ENCODE results near the gene KCNG3.

Gene KCNG3

DNA sequence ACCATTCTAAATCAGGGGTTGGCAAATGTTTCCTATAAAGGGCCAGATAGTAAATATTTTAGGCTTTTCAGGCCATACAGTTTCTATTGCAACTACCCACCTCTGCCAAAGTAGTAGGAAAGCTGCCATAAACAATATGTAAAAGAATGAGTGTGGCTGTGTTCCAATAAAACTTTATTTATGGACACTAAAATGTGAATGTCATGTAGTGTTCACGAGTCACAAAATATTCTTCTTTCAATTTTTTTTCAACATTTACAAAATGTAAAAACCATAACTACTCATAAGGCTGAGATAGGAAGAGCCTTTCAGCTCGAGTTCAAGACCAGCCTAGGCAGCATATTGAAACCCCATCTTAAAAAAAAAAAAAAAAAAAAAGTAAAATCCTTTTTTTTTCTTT, 13.4 kb downstream of the KCNG3 start:
- no peak for FAIRE-seq

DNA sequence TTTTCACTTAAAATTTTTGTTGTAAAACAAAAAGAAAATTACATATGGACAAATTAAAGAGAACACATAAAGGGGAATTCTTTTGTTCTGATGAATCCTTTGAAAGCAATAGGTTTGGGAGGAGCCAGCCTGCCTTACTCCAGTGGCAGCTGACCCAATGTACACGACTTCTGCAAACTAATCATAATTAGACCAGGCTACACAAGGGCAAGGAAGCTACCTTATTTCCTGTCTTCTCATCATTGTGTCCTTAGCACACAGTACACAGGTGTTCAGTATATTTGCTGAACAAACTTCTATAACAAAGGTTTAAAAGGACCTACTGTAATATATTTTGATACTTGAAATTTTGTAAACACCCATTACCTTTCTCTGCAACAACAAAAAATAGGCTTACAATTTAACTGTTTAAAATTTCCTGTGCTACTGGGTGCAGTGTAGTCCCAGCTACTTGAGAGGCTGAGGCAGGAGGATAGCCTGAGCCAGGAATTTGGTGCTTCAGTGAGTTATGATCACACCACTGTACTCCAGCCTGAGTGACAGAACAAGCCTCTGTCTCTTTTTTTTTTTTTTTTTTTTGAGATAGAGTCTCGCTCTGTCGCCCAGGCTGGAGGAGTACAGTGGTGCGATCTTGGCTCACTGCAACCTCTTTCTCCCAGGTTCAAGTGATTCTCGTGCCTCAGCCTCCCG, 18.9 kb downstream of the KCNG3 start:
- peak; percentile 9 for FAIRE-seq

GRCh38 chr2:42470706-42471105, 23.1 kb downstream of the KCNG3 start:
- no peak for FAIRE-seq

- peak; percentile 17 for FAIRE-seq
Observed at GRCh38 chr2:42464631-42465030, 29.2 kb downstream of the KCNG3 start.

DNA sequence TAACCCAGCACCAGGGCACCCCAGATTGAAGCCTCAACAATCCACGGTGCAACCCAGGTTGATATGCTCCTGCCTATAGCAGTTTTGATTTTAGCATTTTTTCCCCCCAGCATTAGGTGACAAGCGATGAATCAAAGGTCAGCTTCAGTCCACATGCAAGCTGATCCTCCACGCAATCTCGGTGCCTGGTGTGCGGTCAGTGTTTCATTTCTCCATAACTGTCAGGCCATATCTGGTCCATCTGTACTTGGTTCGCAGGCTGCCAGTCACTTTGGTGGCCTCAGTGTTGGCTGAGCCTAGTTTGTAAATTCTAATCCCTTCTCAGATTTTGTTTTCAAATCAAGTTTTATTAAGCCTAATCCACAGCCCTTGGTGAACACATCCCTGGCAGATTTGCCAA, 30.2 kb downstream of the KCNG3 start:
- no peak for FAIRE-seq

DNA sequence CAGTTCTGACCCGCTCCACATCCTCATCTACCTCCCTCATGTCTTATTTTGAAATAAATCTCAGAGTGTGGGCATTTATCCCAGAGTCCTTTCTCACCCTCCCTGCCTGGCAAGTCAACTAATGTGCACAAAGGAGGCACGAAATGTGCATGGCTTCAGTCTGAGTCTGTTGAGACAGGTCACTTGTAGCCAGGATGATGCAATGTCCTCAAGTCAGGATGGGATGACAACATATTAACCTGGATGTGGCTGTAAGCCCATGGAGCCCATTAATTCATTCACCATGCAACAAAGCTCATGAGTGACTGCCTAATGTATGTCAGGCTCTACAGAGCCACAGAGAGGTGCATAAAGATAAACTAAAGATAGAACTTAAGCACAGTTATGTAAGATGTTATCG, 34.5 kb downstream of the KCNG3 start:
- FAIRE-seq: no peak

DNA sequence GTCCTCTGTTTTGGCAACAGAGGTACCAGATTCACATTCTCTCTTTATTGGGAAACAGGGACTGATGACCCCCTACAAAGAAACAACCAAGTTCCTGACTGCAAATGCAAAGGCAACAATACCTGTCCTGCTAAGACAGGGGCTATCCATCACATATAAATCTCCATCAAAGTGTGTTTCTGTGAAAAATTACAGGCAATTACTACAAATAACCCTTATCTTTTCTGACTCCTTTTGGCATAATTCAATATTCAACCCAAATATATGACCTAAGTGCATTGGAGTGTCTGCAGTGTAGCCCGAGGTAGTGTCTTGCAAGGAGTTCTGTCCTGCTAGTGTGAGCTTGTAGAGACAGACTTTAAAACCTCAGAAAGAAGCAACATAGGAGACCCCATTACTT, 35.4 kb downstream of the KCNG3 start:
- no peak for FAIRE-seq

GRCh38 chr2:42457011-42457410, 36.8 kb downstream of the KCNG3 start:
- no peak for FAIRE-seq

DNA sequence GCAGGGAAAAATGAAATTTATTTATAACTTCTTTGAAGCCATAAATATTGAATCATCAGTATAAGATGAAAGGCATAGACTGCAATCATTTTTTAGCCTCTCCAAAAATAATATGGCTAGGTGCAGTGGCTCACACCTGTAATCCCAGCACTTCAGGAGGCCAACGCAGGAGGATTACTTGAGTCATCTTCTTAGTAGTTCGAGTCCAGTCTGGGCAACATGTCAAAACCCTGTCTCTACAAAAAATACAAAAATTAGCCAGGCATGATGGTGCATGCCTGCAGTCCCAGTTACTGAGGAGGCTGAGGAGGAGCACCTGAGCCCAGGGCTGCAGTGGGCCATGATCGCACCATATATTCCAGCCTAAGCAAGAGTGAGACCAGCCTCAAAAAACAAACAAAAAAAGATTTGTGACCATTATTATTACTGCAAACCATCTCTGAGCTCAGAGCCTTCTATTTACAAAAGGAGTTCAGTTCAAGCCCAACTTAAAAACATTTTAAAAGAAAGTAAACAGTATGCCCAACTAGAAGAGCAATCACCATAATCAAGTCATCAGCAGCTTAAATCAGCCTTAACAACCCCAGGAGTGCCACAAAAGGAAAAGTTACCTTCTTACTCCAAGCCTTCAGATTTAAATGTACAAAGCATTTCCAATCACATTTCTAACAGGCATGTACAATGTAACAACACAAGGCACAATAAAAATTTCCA, 37.5 kb downstream of the KCNG3 start:
- peak; percentile 88 for FAIRE-seq

GRCh38 chr2:42452545-42452944, 41.2 kb downstream of the KCNG3 start:
- FAIRE-seq: no peak

- no peak for FAIRE-seq
Observed at GRCh38 chr2:42450136-42450535, 43.6 kb downstream of the KCNG3 start.

- no peak for FAIRE-seq
Observed at GRCh38 chr2:42449163-42450087, 44.4 kb downstream of the KCNG3 start.

GRCh38 chr2:42448163-42448562, 45.6 kb downstream of the KCNG3 start:
- FAIRE-seq: no peak

DNA sequence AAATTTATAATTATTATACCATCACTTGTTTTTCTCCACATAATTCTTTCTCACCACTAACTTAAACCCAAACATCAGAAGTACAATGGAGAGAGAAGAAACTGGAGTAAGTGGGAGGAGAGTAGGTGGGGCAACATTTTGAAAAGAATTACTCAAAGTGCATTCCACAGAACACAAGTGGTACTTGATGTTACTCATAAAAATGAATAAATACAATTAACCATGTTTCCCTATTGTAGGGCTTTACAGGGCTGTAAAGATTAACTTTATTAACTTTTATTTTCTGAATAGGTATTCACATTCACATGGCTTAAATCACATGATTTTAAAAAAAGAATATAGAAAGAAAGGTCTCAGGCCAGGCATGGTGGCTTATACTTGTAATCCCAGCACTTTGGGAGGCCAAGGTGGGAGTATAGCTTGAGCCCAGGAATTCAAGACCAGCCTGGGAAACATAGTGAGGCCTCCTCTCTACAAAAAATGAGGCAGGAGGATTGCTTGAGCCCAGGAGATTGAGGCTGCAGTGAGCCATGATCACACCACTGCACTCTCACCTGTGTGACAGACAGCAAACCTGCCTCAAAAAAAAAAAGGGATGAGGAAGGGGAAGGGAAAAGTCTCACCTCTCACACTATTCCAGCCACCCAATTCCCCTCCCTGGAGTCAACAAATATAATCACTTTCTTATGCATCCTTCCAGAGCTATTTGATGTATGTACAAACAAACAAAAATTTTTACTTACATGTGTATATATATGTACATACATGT, 47.1 kb downstream of the KCNG3 start:
- no peak for FAIRE-seq

GRCh38 chr2:42443718-42444399, 49.9 kb downstream of the KCNG3 start:
- FAIRE-seq: no peak

DNA sequence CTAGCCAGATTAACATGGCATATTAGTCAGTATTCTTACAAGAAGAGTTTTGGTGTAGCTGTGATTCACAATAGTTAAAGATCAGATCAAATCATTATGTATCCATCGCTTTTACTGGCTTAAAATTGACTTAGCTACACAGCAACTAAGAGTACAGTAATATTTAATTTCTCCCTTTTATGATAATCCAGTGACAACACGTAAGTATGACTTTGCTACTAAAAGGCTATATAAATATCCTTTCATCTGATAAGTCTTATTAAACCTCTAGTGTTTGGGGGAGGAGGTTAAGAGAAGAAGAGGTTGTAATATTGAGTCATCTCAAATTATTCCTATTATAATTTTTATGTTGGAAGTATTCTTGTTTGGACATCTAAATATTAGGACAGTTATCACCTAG, 51.0 kb downstream of the KCNG3 start:
- FAIRE-seq: peak; percentile 36

- no peak for FAIRE-seq
Observed at GRCh38 chr2:42438685-42439084, 55.1 kb downstream of the KCNG3 start.

GRCh38 chr2:42436370-42436769, 57.4 kb downstream of the KCNG3 start:
- FAIRE-seq: no peak

- no peak for FAIRE-seq
Observed at GRCh38 chr2:42435628-42436027, 58.2 kb downstream of the KCNG3 start.

- no peak for FAIRE-seq
Observed at GRCh38 chr2:42430188-42430587, 63.6 kb downstream of the KCNG3 start.

GRCh38 chr2:42429352-42429751, 64.4 kb downstream of the KCNG3 start:
- no peak for FAIRE-seq

DNA sequence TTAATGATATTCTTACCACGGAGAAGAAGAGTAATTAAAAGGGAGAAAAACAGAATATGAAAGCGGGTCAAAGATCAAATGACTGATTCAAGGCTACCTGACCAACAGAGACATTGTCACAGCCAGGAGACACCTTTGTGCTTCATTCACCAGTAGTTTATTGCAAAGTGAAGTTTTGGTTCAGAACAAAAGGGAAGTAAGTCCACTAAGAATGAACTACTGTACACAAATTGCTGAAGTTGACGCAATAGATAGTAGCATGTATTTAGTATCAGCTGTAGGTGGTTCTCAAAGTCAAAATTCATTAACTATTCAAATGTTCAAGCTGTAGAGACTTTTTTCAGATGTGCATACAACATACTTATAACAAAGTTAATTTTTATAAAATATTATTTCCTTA, 68.1 kb downstream of the KCNG3 start:
- FAIRE-seq: no peak
